ENCODE measurements around the gene CNNM1. TPM values are rescaled to one million over a fixed set of nuclear protein-coding genes. Genes with fewer than 3 reads are reported as not detected.
A peak's percentile ranks its signal among the peaks of the same experiment; 100 is the strongest.

CNNM1 gene
- total and polyA plus RNA-seq, 8 donors: under 0.01 to 0.87 (median 0.31) TPM; not detected in 1

GRCh38 chr10:99303899-99304861 lies 25.0 kb upstream of the CNNM1 start:
- Histone ChIP-seq H3K4me3 (no peak overlapping the region), H3K27ac (no peak overlapping the region), H3K9me3 (peaks cover 0 to 6% (median 5%) of the 10 kb centered on the region in 4 donors), H3K4me1 (peaks cover 0 to 13% (median 5%) of the 10 kb centered on the region in 4 donors), H3K27me3 (no peaks in the 10 kb centered on the region), H3K36me3 (no peaks in the 10 kb centered on the region)
- peak in 1 of 2 donors; percentile 51 for DNase-seq
- TF ChIP-seq CTCF (IDR thresholded peaks at IDR 0.05) (no peak), POLR2AphosphoS5 (IDR thresholded peaks at IDR 0.05) (no peak), POLR2A (IDR thresholded peaks at IDR 0.05) (no peak), EP300 (IDR thresholded peaks at IDR 0.05) (no peak)
- 8 to 24% (median 15%) methylated on average over 5 of the region's 5 CpGs for WGBS, 5 donors
- intact Hi-C loops (cut with DNase I; ENCODE audit: low total_unique reads): no loop called here

GRCh38 chr10:99304862-99305229 lies 24.3 kb upstream of the CNNM1 start:
- intact Hi-C loops (cut with DNase I; ENCODE audit: low total_unique reads): no loop called here
- Histone ChIP-seq H3K4me1 (peaks cover 0 to 13% (median 5%) of the 10 kb centered on the region in 4 donors), H3K36me3 (no peaks in the 10 kb centered on the region), H3K9me3 (peaks cover 0 to 13% (median 9%) of the 10 kb centered on the region in 4 donors), H3K4me3 (no peak overlapping the region), H3K27me3 (no peaks in the 10 kb centered on the region), H3K27ac (no peak overlapping the region)
- TF ChIP-seq POLR2A (IDR thresholded peaks at IDR 0.05) (no peak), EP300 (IDR thresholded peaks at IDR 0.05) (no peak), CTCF (IDR thresholded peaks at IDR 0.05) (no peak), POLR2AphosphoS5 (IDR thresholded peaks at IDR 0.05) (no peak)
- DNase-seq: no peak

- H3K4me3 ChIP-seq: no peak overlapping the region
- 78 to 85% (median 84%) methylated on average over 2 of the region's 2 CpGs for WGBS, 5 donors
- H3K36me3 ChIP-seq: no peaks in the 10 kb centered on the region
- intact Hi-C loops (cut with DNase I; ENCODE audit: low total_unique reads): no loop called here
- no peaks in the 10 kb centered on the region for H3K4me1 ChIP-seq
- peaks cover 0 to 27% (median 9%) of the 10 kb centered on the region in 4 donors for H3K9me3 ChIP-seq
- DNase-seq: no peak
- TF ChIP-seq POLR2A (IDR thresholded peaks at IDR 0.05): no peak
- TF ChIP-seq POLR2AphosphoS5 (IDR thresholded peaks at IDR 0.05): no peak
- no peak for TF ChIP-seq CTCF (IDR thresholded peaks at IDR 0.05)
- no peak for TF ChIP-seq EP300 (IDR thresholded peaks at IDR 0.05)
- H3K27me3 ChIP-seq: peaks cover 0 to 14% (median 0%) of the 10 kb centered on the region in 3 donors
- no peak overlapping the region for H3K27ac ChIP-seq
Observed at GRCh38 chr10:99312501-99312900, 16.7 kb upstream of the CNNM1 start.

- 91 to 95% (median 94%) methylated on average over 16 of the region's 16 CpGs for WGBS, 5 donors
- H3K36me3 ChIP-seq: no peaks in the 10 kb centered on the region
- no peaks in the 10 kb centered on the region for H3K4me1 ChIP-seq
- H3K4me3 ChIP-seq: no peak overlapping the region
- no peak for TF ChIP-seq EP300 (IDR thresholded peaks at IDR 0.05)
- TF ChIP-seq POLR2A (IDR thresholded peaks at IDR 0.05): no peak
- TF ChIP-seq CTCF (IDR thresholded peaks at IDR 0.05): no peak
- no peak for TF ChIP-seq POLR2AphosphoS5 (IDR thresholded peaks at IDR 0.05)
- H3K27me3 ChIP-seq: peaks cover 0 to 14% (median 0%) of the 10 kb centered on the region in 3 donors
- peaks cover 0 to 12% (median 0%) of the 10 kb centered on the region in 4 donors for H3K9me3 ChIP-seq
- no peak overlapping the region for H3K27ac ChIP-seq
- DNase-seq: no peak
- intact Hi-C loops (cut with DNase I; ENCODE audit: low total_unique reads): no loop called here
Observed at GRCh38 chr10:99315853-99316252, 13.3 kb upstream of the CNNM1 start.
